Activated T-cell treated with anti-CD3 and anti-CD28 coated beads, Interleukin-2, amount 50 U/mL, for 4 hours (primary cell): ENCODE results near the gene OCIAD1. TPM values are rescaled to one million over a fixed set of nuclear protein-coding genes. Genes with fewer than 3 reads are reported as not detected.
"Not testable (repeated sequence)": the region's sequence is repeated elsewhere in the genome, so short reads cannot be mapped to it uniquely, and the experiment has no call there.

Experiments used
- ATAC-seq, 2 donors: fragments of 200-7000 bp; cut with Tn5 transposase; one replicate each; pipeline ENCODE4 v1.10.0; 2021
- DNase-seq: peaks from one replicate; pipeline ENCODE4 v3.0.0-alpha.2; 2020
- H3K27me3 Mint-ChIP-seq: one replicate; pipeline ENCODE4 v1.8.0; 2021; ENCODE audit warnings: low read depth, mixed read lengths
- H3K36me3 Mint-ChIP-seq: one replicate; pipeline ENCODE4 v1.8.0; 2022; ENCODE audit warnings: mixed read lengths; ENCODE audit not compliant: insufficient read depth
- H3K4me1 Mint-ChIP-seq: one replicate; pipeline ENCODE4 v1.8.0; 2021; ENCODE audit warnings: low read depth, mixed read lengths
- H3K4me3 Mint-ChIP-seq: one replicate; pipeline ENCODE4 v1.8.0; 2021; ENCODE audit warnings: mild to moderate bottlenecking, moderate library complexity, mixed read lengths
- H3K9me3 Mint-ChIP-seq: one replicate; pipeline ENCODE4 v1.8.0; 2021; ENCODE audit warnings: mixed read lengths
- total RNA-seq, 3 donors: library from RNA; stranded (reverse); gene quantifications; one replicate each; pipeline ENCODE4 v1.2.1, GENCODE V29; 2021

The OCIAD1 gene
- total RNA-seq, 3 donors from 2014 or later, result 106 to 120 (median 116) TPM

- Mint-ChIP-seq H3K9me3 (no peaks in the 10 kb centered on the region), H3K4me1 (no peaks in the 10 kb centered on the region), H3K36me3 (no peaks in the 10 kb centered on the region), H3K4me3 (no peak overlapping the region), H3K27me3 (no peaks in the 10 kb centered on the region)
- no peak for ATAC-seq
- DNase-seq, result no peak
These were observed 29.7 kb upstream of the OCIAD1 start for GRCh38 chr4:48801016-48801715.

DNA sequence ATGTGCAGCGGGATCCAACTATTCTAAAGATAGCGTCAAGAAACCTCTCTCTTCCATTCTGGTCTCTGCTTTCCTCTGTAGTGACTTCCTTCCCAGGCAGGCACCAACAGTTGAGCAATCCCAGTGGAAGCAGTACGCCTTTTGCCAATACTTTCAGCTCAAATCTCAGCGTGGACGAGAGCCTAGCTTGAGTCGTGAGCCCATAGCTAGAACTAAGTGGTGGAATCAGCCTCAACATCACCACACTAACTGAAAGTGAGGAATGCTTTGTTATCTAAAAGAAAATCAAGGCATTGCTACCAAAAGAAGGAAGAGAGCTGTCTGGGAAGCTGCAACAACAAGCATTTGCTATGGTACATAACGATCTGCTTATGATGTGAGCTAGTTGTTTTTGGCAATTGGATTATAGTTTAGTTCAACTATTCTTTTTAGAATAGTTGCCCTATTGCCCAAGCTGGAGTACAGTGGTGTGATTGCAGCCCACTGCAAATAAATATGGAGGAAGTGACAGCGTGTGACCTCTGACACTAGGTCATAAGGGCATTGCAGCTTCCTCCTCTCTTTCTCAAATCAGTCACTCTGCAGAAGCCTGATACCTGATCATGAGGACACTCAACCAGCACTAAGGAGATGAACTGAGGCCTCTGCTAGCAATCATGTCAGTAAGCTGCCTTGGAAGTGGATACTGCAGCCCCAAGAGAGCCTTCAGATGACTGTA is 26.1 kb upstream of the OCIAD1 start:
- Mint-ChIP-seq H3K9me3 (no peaks in the 10 kb centered on the region), H3K4me3 (no peak overlapping the region), H3K4me1 (peaks cover 2% of the 10 kb centered on the region), H3K36me3 (no peaks in the 10 kb centered on the region), H3K27me3 (peaks cover 3% of the 10 kb centered on the region)
- ATAC-seq (no peak), DNase-seq (no peak)

DNA sequence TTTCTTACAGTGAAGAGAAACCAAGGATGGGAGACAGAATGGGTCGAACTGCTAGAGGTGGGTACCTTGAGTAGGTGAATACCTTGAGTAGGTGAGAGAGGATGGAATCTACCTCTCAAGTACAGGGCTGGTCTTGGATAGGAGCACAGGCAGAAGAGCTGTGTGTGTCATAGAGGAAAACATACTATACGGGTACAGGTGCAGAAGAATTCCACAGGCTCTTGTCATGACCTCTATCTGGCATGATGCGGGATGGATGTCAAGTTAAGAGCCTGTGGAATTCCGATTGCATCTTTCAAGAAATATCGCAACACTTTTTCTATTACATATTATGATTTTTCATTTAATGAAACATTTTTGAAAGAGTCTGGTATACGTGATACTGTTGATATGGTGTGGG is 18.0 kb upstream of the OCIAD1 start:
- Mint-ChIP-seq H3K9me3 (no peaks in the 10 kb centered on the region), H3K4me1 (peaks cover 11% of the 10 kb centered on the region), H3K36me3 (no peaks in the 10 kb centered on the region), H3K4me3 (no peak overlapping the region), H3K27me3 (peaks cover 15% of the 10 kb centered on the region)
- DNase-seq (no peak), ATAC-seq (no peak)

- ATAC-seq, result no peak
- H3K27me3 Mint-ChIP-seq, result peaks cover 17% of the 10 kb centered on the region
- peaks cover 9% of the 10 kb centered on the region for H3K4me1 Mint-ChIP-seq
- H3K9me3 Mint-ChIP-seq, result no peaks in the 10 kb centered on the region
- DNase-seq, result no peak
- no peak overlapping the region for H3K4me3 Mint-ChIP-seq
- H3K36me3 Mint-ChIP-seq, result no peaks in the 10 kb centered on the region
These were observed 16.9 kb upstream of the OCIAD1 start for GRCh38 chr4:48813964-48814363.

DNA sequence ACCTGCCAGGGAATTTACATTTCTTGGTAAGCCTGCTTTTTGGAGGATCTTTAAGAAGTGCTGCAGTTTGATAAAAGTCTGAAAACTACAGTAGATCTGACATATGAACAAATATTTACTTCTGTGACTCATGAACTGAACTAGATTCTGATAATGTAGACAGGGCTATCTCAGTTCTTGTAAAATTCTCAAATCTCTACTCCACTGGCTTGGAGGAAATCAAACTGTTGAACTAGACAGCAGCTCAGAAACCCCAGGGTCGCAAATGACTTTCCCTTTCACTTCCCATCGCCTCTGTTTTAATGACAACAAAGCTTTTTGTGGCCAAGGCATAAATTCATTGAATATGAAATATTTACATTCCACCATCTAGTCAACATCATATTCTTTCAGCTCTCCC is 15.4 kb upstream of the OCIAD1 start:
- ATAC-seq, result no peak
- DNase-seq, result no peak
- no peaks in the 10 kb centered on the region for H3K36me3 Mint-ChIP-seq

GRCh38 chr4:48816297-48816696 is 14.6 kb upstream of the OCIAD1 start:
- H3K4me3 Mint-ChIP-seq, H3K36me3 Mint-ChIP-seq, H3K4me1 Mint-ChIP-seq, H3K9me3 Mint-ChIP-seq, ATAC-seq, DNase-seq: not testable (repeated sequence)
- H3K27me3 Mint-ChIP-seq, result peaks cover 16% of the 10 kb centered on the region

More for the DNA sequence above, 15.4 kb upstream of the OCIAD1 start:
- peaks cover 9% of the 10 kb centered on the region for H3K4me1 Mint-ChIP-seq
- no peak overlapping the region for H3K4me3 Mint-ChIP-seq
- peaks cover 18% of the 10 kb centered on the region for H3K27me3 Mint-ChIP-seq
- no peaks in the 10 kb centered on the region for H3K9me3 Mint-ChIP-seq

- Mint-ChIP-seq H3K27me3 (peaks cover 12% of the 10 kb centered on the region), H3K4me1 (peaks cover 6% of the 10 kb centered on the region), H3K9me3 (no peaks in the 10 kb centered on the region), H3K4me3 (no peak overlapping the region), H3K36me3 (no peaks in the 10 kb centered on the region)
- no peak for ATAC-seq
- DNase-seq, result no peak
These were observed 13.9 kb upstream of the OCIAD1 start for GRCh38 chr4:48816971-48817370.

- not testable (repeated sequence) for ATAC-seq, H3K27me3 Mint-ChIP-seq, H3K36me3 Mint-ChIP-seq, H3K4me1 Mint-ChIP-seq, H3K9me3 Mint-ChIP-seq, DNase-seq, H3K4me3 Mint-ChIP-seq
These were observed 9.5 kb upstream of the OCIAD1 start for GRCh38 chr4:48821431-48821830.

- no peak for ATAC-seq
- DNase-seq, result no peak
- Mint-ChIP-seq H3K9me3 (no peaks in the 10 kb centered on the region), H3K4me1 (peaks cover 19% of the 10 kb centered on the region), H3K4me3 (no peak overlapping the region), H3K36me3 (peaks cover 5% of the 10 kb centered on the region), H3K27me3 (no peaks in the 10 kb centered on the region)
These were observed 3.3 kb upstream of the OCIAD1 start for GRCh38 chr4:48827622-48828021.

DNA sequence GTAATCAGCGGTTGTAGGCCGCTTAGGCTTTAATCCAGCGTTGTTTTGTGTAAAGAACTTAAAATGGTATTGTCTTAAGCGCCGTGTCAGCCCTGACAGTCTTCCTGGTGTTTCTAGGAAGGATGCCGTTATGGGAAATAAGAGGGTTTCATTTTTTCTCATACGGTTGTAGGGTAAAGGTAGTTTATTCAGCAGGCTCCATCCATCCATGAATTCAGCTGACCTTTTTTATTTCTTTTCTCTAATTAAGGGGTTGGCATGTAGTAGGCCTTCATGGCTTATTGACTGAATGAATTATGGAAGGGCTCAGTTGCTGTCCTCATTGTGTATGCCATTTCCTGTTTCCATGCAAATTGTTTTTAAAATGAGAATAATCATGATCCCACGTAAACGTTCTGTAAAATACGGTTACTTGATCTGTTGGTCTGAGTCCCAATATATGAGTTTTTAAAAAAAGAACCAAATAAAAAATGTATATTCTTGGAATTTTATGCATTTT is 693 bp downstream of the OCIAD1 start:
- DNase-seq (no peak), ATAC-seq (no peak)
- peak overlapping the region; percentile 100 for H3K4me3 Mint-ChIP-seq
- H3K9me3 Mint-ChIP-seq, result no peaks in the 10 kb centered on the region
- no peaks in the 10 kb centered on the region for H3K27me3 Mint-ChIP-seq
- peaks cover 24% of the 10 kb centered on the region for H3K4me1 Mint-ChIP-seq
- peaks cover 17% of the 10 kb centered on the region for H3K36me3 Mint-ChIP-seq

- Mint-ChIP-seq H3K27me3 (no peaks in the 10 kb centered on the region), H3K9me3 (no peaks in the 10 kb centered on the region), H3K4me3 (peak overlapping the region; percentile 100), H3K36me3 (peaks cover 18% of the 10 kb centered on the region), H3K4me1 (peaks cover 24% of the 10 kb centered on the region)
- ATAC-seq (no peak), DNase-seq (no peak)
These were observed 1.7 kb downstream of the OCIAD1 start for GRCh38 chr4:48832571-48832970.

DNA sequence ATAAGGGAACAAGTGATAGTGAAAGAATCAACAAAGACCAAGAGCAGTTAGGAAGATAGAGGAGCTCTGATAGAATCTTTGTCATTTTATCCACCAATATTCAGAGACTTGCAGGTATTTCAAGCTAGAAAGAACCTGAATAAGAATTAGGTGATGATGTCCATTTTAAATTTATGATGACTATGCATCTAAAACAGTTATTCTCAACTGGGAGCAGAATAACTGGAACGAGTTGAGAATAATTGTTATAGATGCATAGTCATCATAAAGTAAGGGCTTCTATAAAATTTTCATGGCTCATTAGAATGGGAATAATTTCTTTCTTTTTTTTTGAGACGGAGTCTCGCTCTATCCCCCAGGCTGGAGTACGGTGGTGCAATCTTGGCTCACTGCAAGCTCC is 5.8 kb downstream of the OCIAD1 start:
- Mint-ChIP-seq H3K36me3 (peaks cover 28% of the 10 kb centered on the region), H3K9me3 (no peaks in the 10 kb centered on the region), H3K27me3 (no peaks in the 10 kb centered on the region), H3K4me1 (peaks cover 19% of the 10 kb centered on the region), H3K4me3 (no peak overlapping the region)
- DNase-seq (no peak), ATAC-seq (no peak)

DNA sequence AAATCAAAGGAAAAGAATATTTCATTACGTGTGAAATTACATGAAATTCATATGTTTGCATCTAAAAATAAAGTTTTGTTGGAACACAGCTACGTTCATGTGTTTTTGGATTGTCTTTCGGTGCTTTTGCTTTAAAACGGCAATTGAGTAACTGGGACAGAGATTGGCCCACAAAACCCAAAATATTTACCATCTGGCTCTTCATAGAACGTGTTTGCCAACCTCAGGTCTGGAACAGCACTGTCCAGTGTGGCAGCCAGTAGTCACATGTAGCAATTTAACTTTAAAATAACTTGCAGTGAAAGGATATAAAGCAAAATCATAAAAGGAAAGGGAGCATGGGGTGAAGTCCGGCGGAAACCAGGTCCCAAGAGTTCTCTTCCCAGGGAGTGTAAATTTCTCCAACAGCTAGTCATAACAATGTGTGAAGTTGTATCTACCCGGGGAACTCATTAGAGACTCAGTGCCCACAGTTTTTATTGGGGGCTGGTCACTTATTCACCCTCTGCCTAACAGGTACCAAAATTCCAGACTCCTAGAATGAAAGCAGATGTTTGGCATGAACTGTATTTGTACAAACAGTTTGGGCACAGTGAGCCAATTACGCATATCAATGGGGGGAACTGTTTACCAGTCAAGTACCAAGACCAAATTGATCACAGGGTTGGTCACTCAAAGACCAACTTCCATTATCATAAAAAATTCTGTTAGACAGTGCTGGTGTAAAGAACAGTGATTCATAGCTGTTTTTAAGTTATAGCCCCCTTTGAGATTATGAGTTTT is 10.3 kb downstream of the OCIAD1 start:
- H3K4me3 Mint-ChIP-seq, result no peak overlapping the region
- peaks cover 44% of the 10 kb centered on the region for H3K36me3 Mint-ChIP-seq
- no peaks in the 10 kb centered on the region for H3K27me3 Mint-ChIP-seq
- DNase-seq, result no peak
- peaks cover 10% of the 10 kb centered on the region for H3K4me1 Mint-ChIP-seq
- no peaks in the 10 kb centered on the region for H3K9me3 Mint-ChIP-seq
- no peak for ATAC-seq

DNA sequence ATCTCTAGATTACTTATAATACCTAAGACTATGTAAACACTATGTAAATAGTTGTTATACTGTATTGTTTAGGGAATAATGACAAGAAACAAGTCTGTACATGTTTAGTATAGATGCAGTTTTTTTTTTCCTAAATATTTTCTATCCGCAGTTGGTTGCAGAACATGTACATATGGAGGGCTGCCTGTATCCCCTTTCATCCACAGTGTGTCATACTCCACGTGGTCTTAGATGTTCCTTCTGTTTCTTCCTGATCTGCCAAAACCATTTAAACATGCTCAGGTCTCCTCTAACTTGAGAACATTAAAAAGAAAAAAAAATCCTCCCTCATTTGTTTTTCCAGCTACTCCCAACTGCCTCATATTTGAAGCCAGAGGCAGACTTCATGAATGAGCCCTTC is 14.0 kb downstream of the OCIAD1 start:
- no peak overlapping the region for H3K4me3 Mint-ChIP-seq
- peaks cover 48% of the 10 kb centered on the region for H3K36me3 Mint-ChIP-seq
- peaks cover 10% of the 10 kb centered on the region for H3K4me1 Mint-ChIP-seq
- no peak for ATAC-seq
- H3K9me3 Mint-ChIP-seq, result peaks cover 5% of the 10 kb centered on the region
- no peak for DNase-seq
- no peaks in the 10 kb centered on the region for H3K27me3 Mint-ChIP-seq
